ENCODE data around the gene AKR7A2.

The AKR7A2 gene

DNA sequence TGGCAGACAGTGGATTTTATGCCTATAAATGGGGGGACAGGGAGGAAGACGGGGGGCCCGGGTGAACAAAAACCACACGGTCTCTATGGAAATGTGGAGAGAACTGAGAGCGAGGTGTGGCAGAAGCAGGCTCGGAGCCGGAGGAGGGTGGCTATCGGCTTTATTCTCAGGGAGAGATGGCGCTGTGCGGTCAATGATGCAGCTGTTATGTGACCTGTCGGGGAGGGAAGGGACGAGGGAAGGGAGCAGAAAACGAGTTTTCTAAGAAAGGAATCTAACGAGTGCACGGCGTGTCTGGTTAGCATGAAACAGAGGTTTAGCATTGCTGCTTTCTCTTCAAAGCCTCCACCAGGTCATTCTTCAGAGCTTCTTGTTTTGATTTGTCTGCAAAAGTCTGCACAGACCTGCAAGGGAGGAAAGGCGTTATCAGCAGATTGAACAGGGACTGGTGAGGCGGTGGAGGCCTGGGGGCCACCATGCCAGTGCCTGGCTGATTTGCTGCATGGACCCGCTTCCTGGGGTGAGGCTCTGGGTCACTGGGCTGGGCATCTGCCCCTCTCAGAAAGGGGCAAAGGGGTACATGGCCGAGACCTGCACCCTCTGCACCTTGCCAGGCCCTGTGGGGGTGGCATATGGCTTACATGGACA lies 27.4 kb upstream of the AKR7A2 start:
- DNase-seq (ENCODE audit: low spot score in 2 of 2): no peak
- in situ Hi-C loops (cut with MboI; ENCODE audit: low sequenced_read_pairs): no loop called here
- no peaks in the 10 kb centered on the region for H3K9me3 ChIP-seq
- no peaks in the 10 kb centered on the region for H3K27me3 ChIP-seq (ENCODE audit: low read depth)
- H3K4me3 ChIP-seq: no peak overlapping the region
- H3K4me1 ChIP-seq: no peaks in the 10 kb centered on the region
- H3K36me3 ChIP-seq (replicated peaks): peaks cover 19% of the 10 kb centered on the region

DNA sequence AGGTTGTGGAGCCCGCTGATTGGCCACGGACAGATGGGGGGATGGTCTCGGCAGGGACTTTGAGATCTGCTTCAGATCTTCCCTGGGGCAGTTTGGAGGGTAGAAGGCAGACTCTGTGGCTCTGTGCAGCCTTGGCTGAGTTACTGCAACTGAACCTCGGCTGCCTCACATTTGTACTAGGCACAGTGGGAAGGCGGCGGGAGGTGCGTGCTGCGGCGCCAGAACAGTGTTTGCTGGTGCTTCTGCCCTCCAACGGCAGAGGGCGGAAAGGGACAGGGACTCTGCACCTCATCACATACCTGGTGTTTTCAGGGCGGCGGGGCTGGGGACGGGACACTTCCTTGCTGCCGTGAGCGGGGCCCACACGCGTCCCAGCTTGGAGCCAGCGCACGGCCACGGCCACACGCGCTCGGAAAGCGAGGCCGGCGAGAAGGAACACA lies 26.4 kb upstream of the AKR7A2 start:
- Histone ChIP-seq H3K27me3 (ENCODE audit: low read depth) (no peaks in the 10 kb centered on the region), H3K9me3 (no peaks in the 10 kb centered on the region), H3K36me3 (replicated peaks) (peaks cover 14% of the 10 kb centered on the region), H3K4me1 (no peaks in the 10 kb centered on the region), H3K4me3 (no peak overlapping the region)
- peak in 1 of 2 experiments; percentile 26 for DNase-seq (ENCODE audit: low spot score in 2 of 2)
- in situ Hi-C loops (cut with MboI; ENCODE audit: low sequenced_read_pairs): no loop called here

GRCh38 chr1:19337289-19337688 lies 25.3 kb upstream of the AKR7A2 start:
- Histone ChIP-seq H3K4me3 (no peak overlapping the region), H3K4me1 (no peaks in the 10 kb centered on the region), H3K9me3 (no peaks in the 10 kb centered on the region), H3K36me3 (replicated peaks) (peaks cover 9% of the 10 kb centered on the region), H3K27me3 (ENCODE audit: low read depth) (no peaks in the 10 kb centered on the region)
- DNase-seq (ENCODE audit: low spot score in 2 of 2): no peak
- in situ Hi-C loops (cut with MboI; ENCODE audit: low sequenced_read_pairs): no loop called here

DNA sequence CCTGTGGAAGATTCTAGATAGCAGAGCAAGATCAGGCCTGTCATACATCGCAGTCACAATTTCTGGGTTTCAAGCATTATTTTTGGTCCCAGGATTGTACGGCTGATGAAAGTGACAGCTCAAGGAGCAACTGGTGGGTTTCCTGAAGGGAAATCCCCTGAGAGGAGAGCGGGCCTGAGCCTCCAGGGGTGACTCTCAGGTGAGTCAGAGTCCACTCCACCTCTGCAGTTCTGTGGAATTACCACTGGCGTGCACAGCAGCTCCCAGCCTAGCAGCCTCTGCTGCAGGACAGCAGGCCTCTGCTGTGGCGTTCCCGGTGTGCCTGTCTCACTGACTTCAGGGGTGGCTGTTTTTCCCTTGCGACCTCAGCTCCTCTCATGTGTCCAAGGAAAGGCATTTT lies 24.6 kb upstream of the AKR7A2 start:
- no peaks in the 10 kb centered on the region for H3K27me3 ChIP-seq (ENCODE audit: low read depth)
- no peak overlapping the region for H3K4me3 ChIP-seq
- in situ Hi-C loops (cut with MboI; ENCODE audit: low sequenced_read_pairs): no loop called here
- DNase-seq (ENCODE audit: low spot score in 2 of 2): no peak
- H3K4me1 ChIP-seq: no peaks in the 10 kb centered on the region
- peaks cover 2% of the 10 kb centered on the region for H3K36me3 ChIP-seq (replicated peaks)
- no peaks in the 10 kb centered on the region for H3K9me3 ChIP-seq

GRCh38 chr1:19333587-19334354 lies 21.8 kb upstream of the AKR7A2 start:
- Histone ChIP-seq H3K9me3 (no peaks in the 10 kb centered on the region), H3K4me1 (no peaks in the 10 kb centered on the region), H3K36me3 (replicated peaks) (no peaks in the 10 kb centered on the region), H3K4me3 (no peak overlapping the region), H3K27me3 (ENCODE audit: low read depth) (no peaks in the 10 kb centered on the region)
- in situ Hi-C loops (cut with MboI; ENCODE audit: low sequenced_read_pairs): no loop called here
- DNase-seq (ENCODE audit: low spot score in 2 of 2): no peak

DNA sequence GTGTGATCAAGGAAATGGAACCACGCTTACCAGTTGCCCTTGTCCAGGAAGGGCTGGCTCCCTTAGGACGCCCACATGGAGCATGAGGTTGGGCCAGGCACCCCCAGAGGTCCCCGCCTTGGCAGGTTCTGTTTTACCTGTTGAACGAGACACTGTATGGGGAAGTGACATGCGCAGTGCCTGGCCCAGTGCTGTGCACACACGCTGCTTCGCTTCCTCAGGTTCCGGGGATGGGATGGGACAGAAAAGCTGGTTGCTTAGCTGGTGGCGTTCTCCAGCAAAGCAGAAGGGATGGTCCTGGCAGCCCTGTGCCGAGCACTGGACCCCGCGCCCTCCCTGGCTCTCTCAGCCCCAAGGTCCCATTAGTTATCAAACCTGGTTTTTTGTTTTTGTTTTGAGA lies 20.9 kb upstream of the AKR7A2 start:
- DNase-seq (ENCODE audit: low spot score in 2 of 2): no peak
- H3K27me3 ChIP-seq (ENCODE audit: low read depth): no peaks in the 10 kb centered on the region
- no peaks in the 10 kb centered on the region for H3K9me3 ChIP-seq
- H3K4me3 ChIP-seq: no peak overlapping the region
- 0 out of 2 replicates have a peak, but pooled peaks cover 1% of the 10 kb centered on the region for H3K36me3 ChIP-seq (replicated peaks)
- no peaks in the 10 kb centered on the region for H3K4me1 ChIP-seq
- in situ Hi-C loops (cut with MboI; ENCODE audit: low sequenced_read_pairs): no loop called here

GRCh38 chr1:19331262-19331878 lies 19.4 kb upstream of the AKR7A2 start:
- in situ Hi-C loops (cut with MboI; ENCODE audit: low sequenced_read_pairs): no loop called here
- no peaks in the 10 kb centered on the region for H3K9me3 ChIP-seq
- H3K4me3 ChIP-seq: no peak overlapping the region

DNA sequence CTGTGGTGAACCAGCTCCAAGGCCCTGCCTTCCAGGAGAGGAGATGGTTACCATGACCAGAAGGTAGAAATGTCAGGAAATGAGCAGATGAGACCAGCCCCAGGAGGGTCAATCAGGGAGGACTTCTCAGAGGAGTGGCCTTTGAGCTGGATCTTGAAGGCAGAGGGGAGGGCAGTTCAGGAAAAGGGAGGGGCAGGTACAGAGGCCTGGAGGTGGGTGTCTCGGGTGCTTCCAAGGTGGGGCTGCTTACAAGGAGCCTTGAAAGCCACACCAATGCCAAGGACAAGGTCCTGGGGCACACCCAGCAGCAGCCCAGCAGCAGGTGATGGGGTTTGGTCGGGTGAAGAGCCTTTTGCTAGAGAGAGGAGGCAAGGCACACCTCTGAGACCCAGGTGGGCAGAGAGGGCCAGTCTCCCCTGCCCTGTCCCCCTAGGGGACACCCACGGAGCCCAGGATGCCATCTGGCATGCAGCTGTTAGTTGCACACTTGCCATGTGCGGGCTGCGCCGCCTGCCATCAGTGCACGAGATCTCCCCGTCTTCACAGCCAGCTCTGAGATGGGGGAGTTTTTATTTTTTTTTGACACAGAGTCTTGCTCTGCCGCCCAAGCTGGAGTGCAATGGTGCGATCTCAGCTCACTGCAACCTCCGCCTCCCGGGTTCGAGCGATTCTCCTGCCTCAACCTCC lies 18.6 kb upstream of the AKR7A2 start:
- H3K27me3 ChIP-seq (ENCODE audit: low read depth): no peaks in the 10 kb centered on the region
- no peak overlapping the region for H3K4me3 ChIP-seq
- H3K4me1 ChIP-seq: no peaks in the 10 kb centered on the region
- in situ Hi-C loops (cut with MboI; ENCODE audit: low sequenced_read_pairs): no loop called here
- no peaks in the 10 kb centered on the region for H3K9me3 ChIP-seq
- DNase-seq (ENCODE audit: low spot score in 2 of 2): no peak
- H3K36me3 ChIP-seq (replicated peaks): 0 out of 2 replicates have a peak, but pooled peaks cover 3% of the 10 kb centered on the region

More at GRCh38 chr1:19331262-19331878, 19.4 kb upstream of the AKR7A2 start:
- DNase-seq (ENCODE audit: low spot score in 2 of 2): no peak
- Histone ChIP-seq H3K4me1 (no peaks in the 10 kb centered on the region), H3K27me3 (ENCODE audit: low read depth) (no peaks in the 10 kb centered on the region), H3K36me3 (replicated peaks) (0 out of 2 replicates have a peak, but pooled peaks cover 3% of the 10 kb centered on the region)

DNA sequence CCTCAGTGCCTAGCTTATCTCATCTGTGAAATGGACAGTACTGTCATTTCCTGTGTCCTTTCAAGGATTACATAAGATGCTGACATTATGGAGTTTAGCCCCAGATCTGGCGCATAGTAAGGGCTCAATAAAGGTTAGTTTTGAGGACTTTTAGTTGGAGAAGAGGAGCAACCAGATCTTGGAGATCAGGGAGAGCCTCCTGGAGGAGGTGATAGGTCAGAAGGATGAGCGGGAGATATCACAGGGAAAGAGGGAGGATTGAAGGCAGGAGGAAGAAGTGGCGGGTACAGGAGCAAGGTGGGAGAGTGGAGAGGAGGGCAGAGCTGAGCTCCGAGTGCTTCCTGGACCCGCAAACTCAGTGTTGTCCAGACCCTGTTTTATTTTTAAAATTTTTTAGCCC lies 17.7 kb upstream of the AKR7A2 start:
- no peaks in the 10 kb centered on the region for H3K4me1 ChIP-seq
- in situ Hi-C loops (cut with MboI; ENCODE audit: low sequenced_read_pairs): no loop called here

DNA sequence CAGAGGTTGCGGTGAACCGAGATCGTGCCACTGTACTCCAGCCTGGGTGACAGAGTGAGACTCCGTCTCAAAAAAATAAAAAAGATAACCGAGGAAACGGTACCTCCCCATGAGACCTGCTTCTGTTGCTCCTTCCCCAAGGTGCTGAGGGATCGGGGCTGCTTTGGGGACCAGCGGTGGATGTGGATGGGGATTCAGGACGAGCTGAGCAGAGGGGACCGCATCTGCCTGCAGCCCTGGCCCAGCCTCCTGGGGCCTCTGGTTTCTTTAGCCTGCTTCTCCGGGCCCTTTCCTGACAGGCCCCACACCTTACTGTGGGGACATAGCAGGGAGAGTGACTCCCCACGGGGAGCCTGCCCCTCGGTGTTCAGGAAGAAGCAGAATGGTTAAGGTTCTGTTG lies 17.2 kb upstream of the AKR7A2 start:
- Histone ChIP-seq H3K4me3 (no peak overlapping the region), H3K27me3 (ENCODE audit: low read depth) (no peaks in the 10 kb centered on the region), H3K4me1 (no peaks in the 10 kb centered on the region), H3K9me3 (no peaks in the 10 kb centered on the region), H3K36me3 (replicated peaks) (0 out of 2 replicates have a peak, but pooled peaks cover 3% of the 10 kb centered on the region)
- no peak for DNase-seq (ENCODE audit: low spot score in 2 of 2)
- in situ Hi-C loops (cut with MboI; ENCODE audit: low sequenced_read_pairs): no loop called here

More for the DNA sequence above, 17.7 kb upstream of the AKR7A2 start:
- no peak for DNase-seq (ENCODE audit: low spot score in 2 of 2)
- Histone ChIP-seq H3K9me3 (no peaks in the 10 kb centered on the region), H3K27me3 (ENCODE audit: low read depth) (no peaks in the 10 kb centered on the region), H3K36me3 (replicated peaks) (0 out of 2 replicates have a peak, but pooled peaks cover 3% of the 10 kb centered on the region), H3K4me3 (no peak overlapping the region)

GRCh38 chr1:19328486-19328885 lies 16.5 kb upstream of the AKR7A2 start:
- 0 out of 2 replicates have a peak, but pooled peaks cover 3% of the 10 kb centered on the region for H3K36me3 ChIP-seq (replicated peaks)
- no peak for DNase-seq (ENCODE audit: low spot score in 2 of 2)
- no peaks in the 10 kb centered on the region for H3K4me1 ChIP-seq
- in situ Hi-C loops (cut with MboI; ENCODE audit: low sequenced_read_pairs): no loop called here
- H3K27me3 ChIP-seq (ENCODE audit: low read depth): no peaks in the 10 kb centered on the region
- no peaks in the 10 kb centered on the region for H3K9me3 ChIP-seq
- H3K4me3 ChIP-seq: no peak overlapping the region

DNA sequence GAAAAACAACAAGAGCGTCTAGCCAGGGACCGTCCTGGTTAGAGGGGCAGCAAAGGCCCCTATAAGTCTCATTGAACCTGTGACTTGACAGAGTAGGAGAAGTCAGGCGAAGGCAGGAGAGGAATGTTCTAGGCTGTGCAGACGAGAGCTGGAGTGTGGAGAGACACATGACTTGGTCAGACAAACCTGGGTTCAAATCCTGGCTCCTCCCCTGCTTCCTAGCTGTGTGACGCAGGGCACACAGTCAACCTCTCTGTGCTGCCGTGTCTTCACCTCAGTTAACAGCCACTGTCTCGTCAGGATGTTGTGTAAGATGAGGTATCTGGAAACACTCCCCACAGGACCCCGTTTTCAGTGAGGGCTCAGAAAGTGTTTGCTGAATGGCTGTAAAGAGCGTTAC lies 15.8 kb upstream of the AKR7A2 start:
- Histone ChIP-seq H3K27me3 (ENCODE audit: low read depth) (no peaks in the 10 kb centered on the region), H3K4me3 (no peak overlapping the region), H3K4me1 (no peaks in the 10 kb centered on the region), H3K36me3 (replicated peaks) (0 out of 2 replicates have a peak, but pooled peaks cover 3% of the 10 kb centered on the region), H3K9me3 (no peaks in the 10 kb centered on the region)
- in situ Hi-C loops (cut with MboI; ENCODE audit: low sequenced_read_pairs): no loop called here
- no peak for DNase-seq (ENCODE audit: low spot score in 2 of 2)

DNA sequence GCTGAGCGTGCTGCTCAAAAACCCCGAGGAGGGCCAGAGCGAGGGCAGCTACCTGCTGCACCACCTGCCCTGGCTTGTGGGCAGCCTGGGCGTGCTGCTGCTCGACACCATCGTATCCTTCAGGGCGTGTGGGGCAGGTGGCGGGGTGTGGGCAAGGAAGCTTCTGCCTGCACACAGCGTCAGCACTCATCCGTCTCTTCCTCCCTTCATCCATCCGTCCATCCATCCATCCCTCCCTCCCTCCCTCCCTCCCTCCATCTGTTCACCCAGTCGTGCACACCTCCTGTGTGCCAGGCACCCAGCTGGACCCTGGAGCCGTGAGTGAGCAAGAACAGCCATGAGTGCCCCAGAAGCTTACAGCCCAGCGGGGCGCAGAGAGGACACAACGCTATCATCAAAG lies 15.4 kb upstream of the AKR7A2 start:
- no peak overlapping the region for H3K4me3 ChIP-seq
- H3K9me3 ChIP-seq: no peaks in the 10 kb centered on the region
- DNase-seq (ENCODE audit: low spot score in 2 of 2): no peak
- H3K4me1 ChIP-seq: no peaks in the 10 kb centered on the region
- peaks cover 3% of the 10 kb centered on the region; the same call in 1 of the 2 replicates for H3K36me3 ChIP-seq (replicated peaks)
- in situ Hi-C loops (cut with MboI; ENCODE audit: low sequenced_read_pairs): no loop called here
- no peaks in the 10 kb centered on the region for H3K27me3 ChIP-seq (ENCODE audit: low read depth)
